Testis (tissue), 3 donors: ENCODE data around the gene RBP2. TPM values are rescaled to one million over a fixed set of nuclear protein-coding genes. Genes with fewer than 3 reads are reported as not detected.

Experiments
- DNase-seq: peaks from one replicate; pipeline ENCODE4 v3.0.0-alpha.2; 2019
- H3K27ac ChIP-seq, 2 donors: fragments of 200-600 bp; sonication (generic); one replicate each; pipeline ENCODE4 v1.5.1; 2019
- H3K27me3 ChIP-seq: fragments of 200-600 bp; sonication (generic); one replicate; pipeline ENCODE4 v1.5.1; 2019
- H3K36me3 ChIP-seq: fragments of 200-600 bp; sonication (generic); one replicate; pipeline ENCODE4 v1.5.1; 2017; ENCODE audit warnings: low read depth; ENCODE audit errors: missing control alignments
- H3K4me1 ChIP-seq: fragments of 200-600 bp; sonication (generic); one replicate; pipeline ENCODE4 v1.5.1; 2019
- H3K4me3 ChIP-seq, 2 donors: fragments of 200-600 bp; sonication (generic); one replicate each; pipeline ENCODE4 v1.5.1; 2017 to 2019
- H3K9me3 ChIP-seq: fragments of 200-600 bp; sonication (generic); one replicate; pipeline ENCODE4 v1.5.1; 2017
- POLR2A ChIP-seq: fragments of 450-650 bp; IDR thresholded peaks from one replicate; pipeline ENCODE4 v1.6.1; 2017; ENCODE audit warnings: antibody characterized with exemption, mild to moderate bottlenecking, moderate library complexity
- WGBS, 2 donors: methylation state at CpG; one replicate each; pipeline ENCODE4 v1.1.5; 2018; 5-methylcytosine and 5-hydroxymethylcytosine counted together
- intact Hi-C: fragments of 100-400 bp; cut with DNase I; formaldehyde crosslinking; loops from one replicate; pipeline ENCODE4 v1.15.1; 2023; ENCODE audit warnings: low total_unique reads
- polyA plus RNA-seq: library from polyadenylated mRNA; stranded (reverse); fragments of 350-450 nt; fragmentation: Illumina TruSeq; extraction: RNeasy Lipid Tissue Mini Kit (QIAGEN cat#74804); gene quantifications from one replicate; pipeline ENCODE4 v1.2.3, GENCODE V29; 2014; ENCODE audit warnings: low read depth, low replicate concordance; ENCODE audit not compliant: insufficient read depth
- total RNA-seq, 2 donors: library from RNA; depleted of rRNA; stranded (reverse); fragments of >200 nt; gene quantifications; one replicate each; pipeline ENCODE4 v1.2.3, GENCODE V29; 2016
- TF ChIP-seq, protein P1 (sequence below), 3 experiments: fragments of 450-650 bp in 2 of 3; fragments of 200-600 bp in 1 of 3; sonication (generic) in 1 of 3; IDR thresholded peaks; one replicate each; pipeline ENCODE4 v1.5.1; 2016 to 2019; ENCODE audit warnings: antibody characterized with exemption in 3 of 3, mild to moderate bottlenecking in 2 of 3, moderate library complexity in 1 of 3

The RBP2 gene
- total and polyA plus RNA-seq, 3 donors from 2014 or later: not detected

DNA sequence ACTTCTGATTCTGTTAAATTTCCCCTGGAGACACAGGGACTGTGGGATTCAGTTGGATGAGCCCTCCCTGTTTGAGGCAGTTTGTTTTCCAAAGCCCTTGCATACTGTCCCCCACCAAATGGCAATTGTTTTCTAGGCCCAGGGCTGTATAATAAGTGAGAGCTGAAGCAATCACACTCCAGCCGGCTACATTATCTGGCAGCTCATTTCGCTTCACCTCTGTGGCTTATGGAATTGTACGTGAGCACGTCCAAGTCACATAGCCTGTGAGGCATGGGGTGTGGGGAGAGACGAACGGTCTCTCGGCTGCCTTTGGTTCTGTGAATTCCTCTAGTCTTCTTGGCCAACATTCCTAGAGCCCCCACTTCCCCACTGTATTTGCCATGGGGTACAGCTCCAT lies 10.7 kb downstream of the RBP2 start:
- Histone ChIP-seq H3K27ac (no peak overlapping the region), H3K36me3 (no peaks in the 10 kb centered on the region), H3K4me1 (no peaks in the 10 kb centered on the region), H3K9me3 (no peaks in the 10 kb centered on the region), H3K27me3 (no peaks in the 10 kb centered on the region), H3K4me3 (no peak overlapping the region)
- WGBS, 2 donors: 92 to 96% methylated on average over 7 of the region's 7 CpGs
- intact Hi-C loops: no loop called here
- no peak for TF ChIP-seq POLR2A
- TF ChIP-seq, protein P1, sequence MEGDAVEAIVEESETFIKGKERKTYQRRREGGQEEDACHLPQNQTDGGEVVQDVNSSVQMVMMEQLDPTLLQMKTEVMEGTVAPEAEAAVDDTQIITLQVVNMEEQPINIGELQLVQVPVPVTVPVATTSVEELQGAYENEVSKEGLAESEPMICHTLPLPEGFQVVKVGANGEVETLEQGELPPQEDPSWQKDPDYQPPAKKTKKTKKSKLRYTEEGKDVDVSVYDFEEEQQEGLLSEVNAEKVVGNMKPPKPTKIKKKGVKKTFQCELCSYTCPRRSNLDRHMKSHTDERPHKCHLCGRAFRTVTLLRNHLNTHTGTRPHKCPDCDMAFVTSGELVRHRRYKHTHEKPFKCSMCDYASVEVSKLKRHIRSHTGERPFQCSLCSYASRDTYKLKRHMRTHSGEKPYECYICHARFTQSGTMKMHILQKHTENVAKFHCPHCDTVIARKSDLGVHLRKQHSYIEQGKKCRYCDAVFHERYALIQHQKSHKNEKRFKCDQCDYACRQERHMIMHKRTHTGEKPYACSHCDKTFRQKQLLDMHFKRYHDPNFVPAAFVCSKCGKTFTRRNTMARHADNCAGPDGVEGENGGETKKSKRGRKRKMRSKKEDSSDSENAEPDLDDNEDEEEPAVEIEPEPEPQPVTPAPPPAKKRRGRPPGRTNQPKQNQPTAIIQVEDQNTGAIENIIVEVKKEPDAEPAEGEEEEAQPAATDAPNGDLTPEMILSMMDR (IDR thresholded peaks at IDR 0.05): no peak
- DNase-seq: no peak

DNA sequence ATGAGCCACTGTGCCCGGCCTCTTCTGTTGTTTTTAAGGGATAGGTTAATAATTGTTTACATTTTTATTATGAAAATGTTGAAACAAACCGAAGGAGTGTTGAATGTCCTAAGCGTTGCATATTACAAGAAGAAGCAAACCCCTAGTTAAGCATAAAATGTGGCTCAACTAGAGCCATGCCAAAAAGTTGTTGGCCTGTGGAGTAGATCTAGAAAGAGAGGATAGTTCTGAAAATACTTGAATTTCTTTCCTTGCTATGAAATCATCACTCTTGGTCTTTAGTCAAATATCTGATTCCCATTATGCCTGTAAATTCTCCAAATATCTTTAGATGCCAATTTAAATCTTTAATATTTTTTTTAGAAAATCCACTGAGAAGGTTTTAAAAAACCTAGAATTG lies 12.8 kb downstream of the RBP2 start:
- TF ChIP-seq, protein P1 (IDR thresholded peaks at IDR 0.05): no peak
- TF ChIP-seq POLR2A: no peak

DNA sequence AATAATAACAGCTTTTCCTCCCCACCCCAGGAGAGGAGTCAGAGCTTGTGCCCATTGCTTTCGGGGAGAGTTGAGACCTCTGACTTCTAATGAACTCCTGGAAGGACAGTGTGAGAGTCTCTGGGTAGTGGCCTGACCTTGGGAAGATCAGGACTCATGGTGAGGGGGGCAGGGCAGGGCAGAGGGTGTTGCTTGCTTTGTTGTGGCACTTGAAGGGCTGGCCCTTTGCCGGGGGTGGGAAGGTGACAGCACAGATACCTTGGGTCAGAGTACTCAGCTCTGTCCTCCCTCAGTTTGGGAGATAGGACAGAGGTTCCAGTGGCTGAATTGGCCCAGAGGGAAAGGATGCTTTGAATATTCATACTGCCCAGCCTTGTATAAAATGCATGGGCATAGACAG lies 15.8 kb downstream of the RBP2 start:
- no peaks in the 10 kb centered on the region for H3K27me3 ChIP-seq
- no peak overlapping the region for H3K4me3 ChIP-seq
- no peaks in the 10 kb centered on the region for H3K9me3 ChIP-seq
- TF ChIP-seq, protein P1 (IDR thresholded peaks at IDR 0.05): no peak
- TF ChIP-seq POLR2A: no peak
- DNase-seq: no peak
- H3K27ac ChIP-seq: no peak overlapping the region
- no peaks in the 10 kb centered on the region for H3K36me3 ChIP-seq
- 75 to 81% methylated on average over 2 of the region's 2 CpGs for WGBS, 2 donors
- intact Hi-C loops: no loop called here
- H3K4me1 ChIP-seq: no peaks in the 10 kb centered on the region

More for the DNA sequence above, 12.8 kb downstream of the RBP2 start:
- WGBS, 2 donors: 61 to 89% methylated on average over 3 of the region's 3 CpGs
- Histone ChIP-seq H3K36me3 (no peaks in the 10 kb centered on the region), H3K4me3 (no peak overlapping the region), H3K27ac (no peak overlapping the region), H3K4me1 (no peaks in the 10 kb centered on the region), H3K9me3 (no peaks in the 10 kb centered on the region), H3K27me3 (no peaks in the 10 kb centered on the region)
- DNase-seq: no peak
- intact Hi-C loops: no loop called here

DNA sequence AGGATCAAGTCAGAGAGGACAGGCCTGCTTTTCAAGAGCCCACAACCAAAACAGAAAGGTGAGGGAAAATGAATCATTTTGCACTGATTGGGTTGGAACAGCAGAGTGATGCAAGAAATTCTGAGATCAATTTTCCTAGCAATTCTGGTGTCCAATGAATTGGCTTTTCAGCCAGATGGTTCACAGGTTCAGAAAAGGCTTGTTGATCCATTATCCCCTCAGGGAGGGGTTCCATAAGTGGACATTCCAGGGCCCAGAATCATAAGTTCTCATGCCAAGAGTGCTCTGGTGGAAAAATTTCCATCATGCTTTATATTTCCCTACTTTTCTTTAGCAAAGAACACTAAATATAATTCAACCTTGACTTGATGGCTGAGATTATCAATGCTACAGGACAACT lies 16.2 kb downstream of the RBP2 start:
- no peaks in the 10 kb centered on the region for H3K36me3 ChIP-seq
- TF ChIP-seq, protein P1 (IDR thresholded peaks at IDR 0.05): no peak
- no peak for TF ChIP-seq POLR2A
- no peak overlapping the region for H3K27ac ChIP-seq
- H3K27me3 ChIP-seq: no peaks in the 10 kb centered on the region
- intact Hi-C loops: no loop called here
- no peaks in the 10 kb centered on the region for H3K4me1 ChIP-seq
- no peaks in the 10 kb centered on the region for H3K9me3 ChIP-seq
- no peak overlapping the region for H3K4me3 ChIP-seq
- DNase-seq: no peak

DNA sequence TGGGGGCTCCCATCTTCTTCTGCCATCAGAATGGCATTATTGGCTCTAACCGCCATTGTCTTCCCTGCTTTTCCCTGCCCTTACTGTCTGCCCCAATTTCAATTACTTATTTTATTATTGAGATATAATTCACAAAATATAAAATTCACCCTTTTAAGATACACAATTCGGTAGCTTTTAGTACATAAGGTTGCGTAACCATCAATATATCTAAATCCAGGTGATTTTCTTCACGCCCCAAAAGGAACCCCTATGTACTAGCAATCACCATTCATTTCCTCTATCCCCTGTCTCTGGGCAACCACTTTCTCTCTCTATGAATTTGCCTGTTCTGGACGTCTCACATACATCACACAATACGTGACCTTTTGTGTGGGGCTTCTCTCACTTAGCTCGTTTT lies 18.0 kb downstream of the RBP2 start:
- WGBS, 2 donors: 82 to 95% methylated on average over 7 of the region's 7 CpGs

More for the DNA sequence above, 18.0 kb downstream of the RBP2 start:
- TF ChIP-seq, protein P1 (IDR thresholded peaks at IDR 0.05): no peak
- no peak for TF ChIP-seq POLR2A
- DNase-seq: no peak
- intact Hi-C loops: no loop called here
- Histone ChIP-seq H3K36me3 (no peaks in the 10 kb centered on the region), H3K9me3 (no peaks in the 10 kb centered on the region), H3K4me1 (no peaks in the 10 kb centered on the region), H3K27me3 (no peaks in the 10 kb centered on the region), H3K27ac (no peak overlapping the region), H3K4me3 (no peak overlapping the region)
